Testis (tissue), 3 donors: ENCODE data around the gene LRRC4C. TPM values are rescaled to one million over a fixed set of nuclear protein-coding genes. Genes with fewer than 3 reads are reported as not detected.

Source experiments
- DNase-seq: peaks from one replicate; pipeline ENCODE4 v3.0.0-alpha.2; 2019
- H3K27ac ChIP-seq, 2 donors: fragments of 200-600 bp; sonication (generic); one replicate each; pipeline ENCODE4 v1.5.1; 2019
- H3K27me3 ChIP-seq: fragments of 200-600 bp; sonication (generic); one replicate; pipeline ENCODE4 v1.5.1; 2019
- H3K36me3 ChIP-seq: fragments of 200-600 bp; sonication (generic); one replicate; pipeline ENCODE4 v1.5.1; 2017; ENCODE audit warnings: low read depth; ENCODE audit errors: missing control alignments
- H3K4me1 ChIP-seq: fragments of 200-600 bp; sonication (generic); one replicate; pipeline ENCODE4 v1.5.1; 2019
- H3K4me3 ChIP-seq, 2 donors: fragments of 200-600 bp; sonication (generic); one replicate each; pipeline ENCODE4 v1.5.1; 2017 to 2019
- H3K9me3 ChIP-seq: fragments of 200-600 bp; sonication (generic); one replicate; pipeline ENCODE4 v1.5.1; 2017
- CTCF ChIP-seq, 3 experiments: fragments of 450-650 bp in 2 of 3; fragments of 200-600 bp in 1 of 3; sonication (generic) in 1 of 3; IDR thresholded peaks; one replicate each; pipeline ENCODE4 v1.5.1; 2016 to 2019; ENCODE audit warnings: antibody characterized with exemption in 3 of 3, mild to moderate bottlenecking in 2 of 3, moderate library complexity in 1 of 3
- POLR2A ChIP-seq: fragments of 450-650 bp; IDR thresholded peaks from one replicate; pipeline ENCODE4 v1.6.1; 2017; ENCODE audit warnings: antibody characterized with exemption, mild to moderate bottlenecking, moderate library complexity
- WGBS, 2 donors: methylation state at CpG; one replicate each; pipeline ENCODE4 v1.1.5; 2018; 5-methylcytosine and 5-hydroxymethylcytosine counted together
- intact Hi-C: fragments of 100-400 bp; cut with DNase I; formaldehyde crosslinking; loops from one replicate; pipeline ENCODE4 v1.15.1; 2023; ENCODE audit warnings: low total_unique reads
- polyA plus RNA-seq: library from polyadenylated mRNA; stranded (reverse); fragments of 350-450 nt; fragmentation: Illumina TruSeq; extraction: RNeasy Lipid Tissue Mini Kit (QIAGEN cat#74804); gene quantifications from one replicate; pipeline ENCODE4 v1.2.3, GENCODE V29; 2014; ENCODE audit warnings: low read depth, low replicate concordance; ENCODE audit not compliant: insufficient read depth
- total RNA-seq, 2 donors: library from RNA; depleted of rRNA; stranded (reverse); fragments of >200 nt; gene quantifications; one replicate each; pipeline ENCODE4 v1.2.3, GENCODE V29; 2016

Gene LRRC4C
- total and polyA plus RNA-seq, 3 donors from 2014 or later = 0.16 to 0.56 (median 0.45) TPM

GRCh38 chr11:41437006-41437490 is 22.4 kb downstream of the LRRC4C start:
- Histone ChIP-seq H3K9me3 (no peaks in the 10 kb centered on the region), H3K36me3 (no peaks in the 10 kb centered on the region), H3K27me3 (no peaks in the 10 kb centered on the region), H3K4me1 (no peaks in the 10 kb centered on the region), H3K27ac (no peak overlapping the region), H3K4me3 (no peak overlapping the region)
- no peak for TF ChIP-seq POLR2A
- no peak for TF ChIP-seq CTCF (IDR thresholded peaks at IDR 0.05)
- DNase-seq = no peak
- 59 to 60% methylated on average over 9 of the region's 9 CpGs for WGBS, 2 donors
- intact Hi-C loops = no loop called here

- H3K9me3 ChIP-seq = no peaks in the 10 kb centered on the region
- H3K27me3 ChIP-seq = no peaks in the 10 kb centered on the region
- intact Hi-C loops = no loop called here
- H3K4me1 ChIP-seq = no peaks in the 10 kb centered on the region
- H3K27ac ChIP-seq = no peak overlapping the region
- TF ChIP-seq POLR2A (no peak), CTCF (IDR thresholded peaks at IDR 0.05) (no peak)
- DNase-seq = no peak
- 84 to 87% methylated on average over 4 of the region's 4 CpGs for WGBS, 2 donors
- H3K4me3 ChIP-seq = no peak overlapping the region
- no peaks in the 10 kb centered on the region for H3K36me3 ChIP-seq
These were observed 23.9 kb downstream of the LRRC4C start for GRCh38 chr11:41435531-41435930.

GRCh38 chr11:41431784-41432183 is 27.7 kb downstream of the LRRC4C start:
- intact Hi-C loops = no loop called here
- no peak for DNase-seq
- Histone ChIP-seq H3K27ac (no peak overlapping the region), H3K27me3 (no peaks in the 10 kb centered on the region), H3K9me3 (no peaks in the 10 kb centered on the region), H3K36me3 (no peaks in the 10 kb centered on the region), H3K4me1 (no peaks in the 10 kb centered on the region), H3K4me3 (no peak overlapping the region)
- no peak for TF ChIP-seq POLR2A
- TF ChIP-seq CTCF (IDR thresholded peaks at IDR 0.05) = peak in 2 of 3 experiments; percentile 24 to 31
- WGBS, 2 donors = 64 to 68% methylated on average over 5 of the region's 5 CpGs

- intact Hi-C loops = no loop called here
These were observed 39.6 kb downstream of the LRRC4C start for GRCh38 chr11:41419901-41420300.

More at GRCh38 chr11:41419901-41420300, 39.6 kb downstream of the LRRC4C start:
- DNase-seq = no peak
- Histone ChIP-seq H3K4me1 (no peaks in the 10 kb centered on the region), H3K27ac (no peak overlapping the region), H3K4me3 (no peak overlapping the region), H3K36me3 (no peaks in the 10 kb centered on the region), H3K9me3 (no peaks in the 10 kb centered on the region), H3K27me3 (no peaks in the 10 kb centered on the region)
- TF ChIP-seq CTCF (IDR thresholded peaks at IDR 0.05) (no peak), POLR2A (no peak)
- WGBS, 2 donors = 91 to 92% methylated on average over 4 of the region's 4 CpGs
